HL-60 (cell line): ENCODE measurements around the gene ADAMTS7.
"Not testable (repeated sequence)": the region's sequence is repeated elsewhere in the genome, so short reads cannot be mapped to it uniquely, and the experiment has no call there.

ENCODE experiments used
- DNase-seq, 2 experiments: peaks; one replicate each; pipeline ENCODE4 v3.0.0-alpha.2; 2010 to 2020; ENCODE audit warnings: low read depth in 1 of 2, low spot score in 1 of 2
- H3K27ac ChIP-seq: fragments of 250-450 bp; sonication (Bioruptor Pico); replicated peaks from 2 replicates; pipeline ENCODE4 v1.5.1; 2020; ENCODE audit warnings: mild to moderate bottlenecking, moderate library complexity
- H3K27me3 ChIP-seq: fragments of 250-450 bp; sonication (Bioruptor Pico); 2 replicates; pipeline ENCODE4 v1.5.1; 2021; ENCODE audit warnings: mild to moderate bottlenecking, moderate library complexity; ENCODE audit not compliant: insufficient read depth, poor library complexity, severe bottlenecking
- H3K4me3 ChIP-seq: replicated peaks from 2 replicates; pipeline ENCODE4 v1.5.1; 2011; ENCODE audit warnings: mild to moderate bottlenecking, control low read depth, low read length; ENCODE audit not compliant: insufficient read depth
- GABPA ChIP-seq: IDR thresholded peaks from 2 replicates; pipeline ENCODE4 v1.6.1; 2012; ENCODE audit warnings: low read depth
- POLR2AphosphoS5 ChIP-seq: IDR thresholded peaks from 2 replicates; pipeline ENCODE4 v1.6.1; 2012; ENCODE audit warnings: low read depth
- REST ChIP-seq: IDR thresholded peaks from 2 replicates; pipeline ENCODE4 v1.6.1; 2012; ENCODE audit warnings: low read depth; ENCODE audit not compliant: insufficient replicate concordance
- SPI1 ChIP-seq: IDR thresholded peaks from 2 replicates; pipeline ENCODE4 v1.6.1; 2012; ENCODE audit warnings: low read depth, mild to moderate bottlenecking, borderline replicate concordance
- TF ChIP-seq, protein P1 (sequence below): IDR thresholded peaks from one replicate; pipeline ENCODE4 v1.5.1; 2011; ENCODE audit warnings: low read length, control low read depth, inconsistent platforms; ENCODE audit not compliant: insufficient read depth

Gene ADAMTS7

DNA sequence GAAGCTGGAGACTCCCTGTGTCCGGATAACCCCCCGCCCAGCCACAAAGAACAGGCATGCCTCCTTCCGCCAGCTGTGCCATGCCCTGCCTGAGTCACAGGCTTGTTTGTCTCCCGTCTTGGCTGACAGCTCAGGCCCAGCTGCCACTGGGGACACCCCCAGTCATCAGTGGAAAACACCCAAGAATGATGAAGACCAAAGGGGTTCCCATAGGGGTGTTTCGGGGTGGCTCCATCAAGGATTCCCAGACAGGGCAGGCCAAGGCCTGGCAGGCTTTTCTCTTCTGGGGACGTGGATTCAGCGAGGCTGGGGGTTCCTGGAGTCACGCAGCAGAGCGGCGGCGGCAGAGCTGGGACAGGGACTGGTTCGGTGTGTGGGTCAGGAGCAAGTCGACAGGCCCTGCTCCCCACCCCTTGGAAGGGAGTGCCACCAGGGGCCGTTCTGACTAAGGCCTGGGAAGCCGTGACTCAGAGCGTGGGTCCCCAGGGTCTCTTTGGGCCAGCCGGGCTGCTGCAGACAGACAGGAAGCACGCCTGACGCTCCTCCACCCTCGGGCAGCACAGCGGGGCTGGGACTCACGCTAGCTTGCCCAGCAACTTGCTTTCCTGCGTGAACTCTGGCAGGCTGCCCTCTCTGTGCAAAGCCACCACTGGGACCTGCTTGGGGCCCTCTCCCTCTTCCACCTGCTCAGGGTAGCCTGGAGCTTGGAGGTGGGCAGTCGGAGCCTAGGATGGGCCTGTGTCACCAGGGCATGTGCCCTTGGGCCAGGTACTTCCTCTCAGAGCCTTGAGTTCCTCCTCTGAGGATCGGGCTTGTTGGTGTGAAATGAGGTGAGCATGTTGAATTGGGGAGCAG, 54.3 kb downstream of the ADAMTS7 start:
- not testable (repeated sequence) for H3K27ac ChIP-seq, H3K27me3 ChIP-seq, H3K4me3 ChIP-seq
- TF ChIP-seq SPI1 = peak; percentile 48; the same call in 1 of the 2 replicates
- peak; percentile 27 to 30 for DNase-seq

- H3K27ac ChIP-seq, H3K27me3 ChIP-seq, H3K4me3 ChIP-seq, DNase-seq: not testable (repeated sequence)
Measured at GRCh38 chr15:78755900-78756591, 55.2 kb downstream of the ADAMTS7 start.

DNA sequence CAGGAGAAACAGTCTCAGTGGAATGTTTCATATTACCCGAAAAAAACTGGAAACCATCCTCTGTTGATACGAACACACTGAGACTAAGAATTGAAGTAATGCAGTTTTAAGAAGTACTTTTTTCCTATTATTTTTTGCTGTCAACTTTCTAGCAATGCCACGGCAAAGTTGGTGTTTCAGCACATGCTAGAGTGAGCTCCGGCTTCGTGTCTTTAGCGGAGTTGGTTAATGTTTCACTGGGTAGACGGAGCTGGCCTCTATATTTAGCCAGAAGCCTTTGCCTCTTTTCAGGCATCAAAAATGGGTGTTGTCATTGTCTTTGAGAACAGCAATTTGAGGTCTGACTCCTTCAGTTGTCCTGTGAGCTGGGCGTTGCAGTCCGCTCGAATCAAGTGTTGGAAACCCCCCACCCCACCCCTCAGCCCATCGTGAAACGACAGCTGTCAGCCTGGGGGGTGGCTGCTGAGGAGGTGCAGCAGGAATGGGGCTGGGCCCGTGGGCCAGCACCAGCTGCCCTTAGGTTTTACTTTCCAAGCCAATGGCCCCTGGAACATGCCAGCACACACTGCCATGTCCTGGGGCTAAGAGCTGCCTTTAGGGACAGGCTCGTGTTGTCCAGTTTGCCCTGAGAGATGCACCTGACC, 56.5 kb downstream of the ADAMTS7 start:
- not testable (repeated sequence) for DNase-seq, H3K27ac ChIP-seq, H3K27me3 ChIP-seq, H3K4me3 ChIP-seq

DNA sequence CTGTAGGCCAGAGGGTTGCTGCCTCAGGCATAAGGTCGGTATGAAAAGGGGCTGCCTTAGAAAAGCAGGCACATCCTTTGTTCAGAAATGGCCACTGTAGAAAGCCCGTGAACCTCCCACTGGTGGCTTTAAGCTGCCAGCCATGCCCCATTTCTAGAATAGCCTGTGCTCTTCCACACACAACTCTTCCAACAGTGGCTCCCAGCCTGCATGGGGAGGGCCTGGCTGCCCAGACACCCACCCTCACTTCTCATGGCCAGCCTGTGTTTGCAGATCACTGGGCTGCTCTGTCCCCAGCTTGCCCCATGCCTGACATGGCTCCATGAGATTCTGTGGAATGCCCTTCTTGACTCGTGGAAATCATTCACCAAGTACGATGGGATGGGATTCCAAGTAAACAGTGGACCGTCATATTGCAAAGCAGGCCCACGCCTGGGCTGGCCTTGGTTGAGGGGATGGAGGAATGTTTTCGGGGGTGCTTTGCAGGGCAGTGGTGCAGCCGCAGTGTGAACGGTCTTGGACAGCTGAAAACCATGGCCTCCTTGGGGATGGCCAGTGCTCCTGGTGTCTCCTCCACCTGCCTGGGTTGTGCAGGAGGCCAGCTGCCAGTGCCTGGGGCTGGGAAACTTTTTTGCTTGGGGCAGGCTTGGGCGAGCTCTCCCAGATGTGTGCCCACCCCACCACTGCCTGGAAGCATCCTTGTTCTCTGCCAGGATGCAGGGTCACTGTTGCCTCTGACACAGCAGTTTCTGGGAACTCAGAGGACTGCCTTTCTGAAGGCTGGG, 57.3 kb downstream of the ADAMTS7 start:
- not testable (repeated sequence) for DNase-seq, H3K27ac ChIP-seq, H3K4me3 ChIP-seq, H3K27me3 ChIP-seq

DNA sequence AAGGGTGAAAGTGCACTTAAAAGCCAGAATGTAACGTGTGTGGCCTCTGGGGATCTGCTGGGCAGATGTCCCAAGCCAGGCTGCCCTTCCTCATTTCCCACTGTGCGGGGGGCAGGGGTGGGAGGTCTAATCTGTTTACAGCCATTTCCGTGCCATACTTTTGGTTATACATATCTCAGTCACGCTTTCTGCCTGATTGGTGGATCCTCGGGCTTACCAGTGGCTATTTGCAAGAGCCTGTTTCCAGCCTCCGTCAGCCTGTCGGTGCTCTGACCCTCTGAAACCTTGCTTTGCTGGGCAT, 58.0 kb downstream of the ADAMTS7 start:
- H3K4me3 ChIP-seq, H3K27me3 ChIP-seq, H3K27ac ChIP-seq, DNase-seq: not testable (repeated sequence)

DNA sequence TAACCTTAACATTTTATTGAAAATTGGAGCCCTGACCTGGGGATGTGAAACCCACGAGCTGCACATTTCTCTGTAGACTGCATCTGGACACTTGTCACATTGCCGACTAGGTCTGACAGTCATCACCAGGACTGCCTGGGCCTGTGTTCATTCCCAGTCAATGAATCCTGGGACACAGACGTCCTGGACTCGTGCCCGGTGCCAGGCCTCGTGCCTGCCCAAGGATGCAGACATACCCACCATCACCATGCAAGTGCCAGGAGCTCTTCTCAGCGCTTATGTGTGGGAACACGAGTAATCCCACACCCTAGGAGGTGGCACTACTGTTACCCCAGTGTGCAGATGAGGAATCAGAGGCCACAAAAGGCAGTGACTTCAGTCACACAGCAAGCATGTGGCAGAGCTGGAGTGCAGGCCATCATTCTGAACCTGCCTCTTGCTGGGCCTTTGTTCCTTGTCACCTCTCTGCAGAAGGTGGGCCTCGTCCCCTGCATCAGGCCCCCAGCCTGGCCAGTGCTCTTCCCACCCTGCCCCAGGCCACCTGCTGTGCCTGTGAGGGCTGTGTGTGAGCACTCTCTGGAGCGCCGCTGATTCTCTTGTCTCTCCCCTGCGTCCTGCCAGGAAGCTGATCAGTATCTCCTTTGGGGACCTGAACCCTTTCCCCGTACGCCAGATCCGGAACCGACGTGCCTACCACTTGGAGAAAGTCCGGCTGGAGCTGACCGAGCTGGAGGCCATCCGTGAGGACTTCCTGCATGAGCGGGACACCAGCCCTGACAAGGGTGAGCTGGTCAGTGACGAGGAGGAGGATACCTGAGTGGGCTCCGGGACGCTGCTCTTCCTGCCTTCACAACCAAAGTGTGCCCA, 58.5 kb downstream of the ADAMTS7 start:
- Histone ChIP-seq H3K4me3 (no peak overlapping the region), H3K27ac (no peak overlapping the region), H3K27me3 (no peaks in the 10 kb centered on the region)
- no peak for TF ChIP-seq POLR2AphosphoS5
- TF ChIP-seq GABPA = no peak
- TF ChIP-seq SPI1 = no peak
- TF ChIP-seq, protein P1, sequence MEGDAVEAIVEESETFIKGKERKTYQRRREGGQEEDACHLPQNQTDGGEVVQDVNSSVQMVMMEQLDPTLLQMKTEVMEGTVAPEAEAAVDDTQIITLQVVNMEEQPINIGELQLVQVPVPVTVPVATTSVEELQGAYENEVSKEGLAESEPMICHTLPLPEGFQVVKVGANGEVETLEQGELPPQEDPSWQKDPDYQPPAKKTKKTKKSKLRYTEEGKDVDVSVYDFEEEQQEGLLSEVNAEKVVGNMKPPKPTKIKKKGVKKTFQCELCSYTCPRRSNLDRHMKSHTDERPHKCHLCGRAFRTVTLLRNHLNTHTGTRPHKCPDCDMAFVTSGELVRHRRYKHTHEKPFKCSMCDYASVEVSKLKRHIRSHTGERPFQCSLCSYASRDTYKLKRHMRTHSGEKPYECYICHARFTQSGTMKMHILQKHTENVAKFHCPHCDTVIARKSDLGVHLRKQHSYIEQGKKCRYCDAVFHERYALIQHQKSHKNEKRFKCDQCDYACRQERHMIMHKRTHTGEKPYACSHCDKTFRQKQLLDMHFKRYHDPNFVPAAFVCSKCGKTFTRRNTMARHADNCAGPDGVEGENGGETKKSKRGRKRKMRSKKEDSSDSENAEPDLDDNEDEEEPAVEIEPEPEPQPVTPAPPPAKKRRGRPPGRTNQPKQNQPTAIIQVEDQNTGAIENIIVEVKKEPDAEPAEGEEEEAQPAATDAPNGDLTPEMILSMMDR = no peak
- no peak for TF ChIP-seq REST
- DNase-seq = no peak
